ENCODE data around the gene SSNA1.

SSNA1 gene

GRCh38 chr9:137152844-137153405 is 35.6 kb upstream of the SSNA1 start:
- DNase-seq (ENCODE audit: low read depth), result no peak

GRCh38 chr9:137156567-137157375 is 31.7 kb upstream of the SSNA1 start:
- DNase-seq (ENCODE audit: low read depth), result no peak

GRCh38 chr9:137157618-137158415 is 30.7 kb upstream of the SSNA1 start:
- no peak for DNase-seq (ENCODE audit: low read depth)

GRCh38 chr9:137158625-137159024 is 29.9 kb upstream of the SSNA1 start:
- no peak for DNase-seq (ENCODE audit: low read depth)

GRCh38 chr9:137159105-137160053 is 29.1 kb upstream of the SSNA1 start:
- no peak for DNase-seq (ENCODE audit: low read depth)

DNA sequence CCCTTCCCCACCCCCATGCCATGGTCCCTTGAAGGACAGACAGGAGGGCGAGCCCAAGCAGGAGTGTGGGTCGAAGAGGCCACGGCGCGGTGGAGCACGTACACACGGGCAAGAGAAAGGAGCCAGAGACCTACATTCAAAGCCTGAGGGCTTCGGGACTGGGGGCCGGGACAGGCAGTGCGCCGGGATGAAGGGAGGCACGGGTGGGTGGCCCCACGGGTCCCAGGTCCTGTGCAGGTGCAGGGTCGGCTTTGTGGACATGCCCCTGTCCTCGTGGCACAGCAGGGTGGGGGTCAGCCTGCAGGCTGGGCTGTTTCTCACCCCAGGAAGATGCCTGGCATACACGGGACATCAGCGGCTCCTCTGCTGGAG is 28.4 kb upstream of the SSNA1 start:
- no peak for DNase-seq (ENCODE audit: low read depth)

DNA sequence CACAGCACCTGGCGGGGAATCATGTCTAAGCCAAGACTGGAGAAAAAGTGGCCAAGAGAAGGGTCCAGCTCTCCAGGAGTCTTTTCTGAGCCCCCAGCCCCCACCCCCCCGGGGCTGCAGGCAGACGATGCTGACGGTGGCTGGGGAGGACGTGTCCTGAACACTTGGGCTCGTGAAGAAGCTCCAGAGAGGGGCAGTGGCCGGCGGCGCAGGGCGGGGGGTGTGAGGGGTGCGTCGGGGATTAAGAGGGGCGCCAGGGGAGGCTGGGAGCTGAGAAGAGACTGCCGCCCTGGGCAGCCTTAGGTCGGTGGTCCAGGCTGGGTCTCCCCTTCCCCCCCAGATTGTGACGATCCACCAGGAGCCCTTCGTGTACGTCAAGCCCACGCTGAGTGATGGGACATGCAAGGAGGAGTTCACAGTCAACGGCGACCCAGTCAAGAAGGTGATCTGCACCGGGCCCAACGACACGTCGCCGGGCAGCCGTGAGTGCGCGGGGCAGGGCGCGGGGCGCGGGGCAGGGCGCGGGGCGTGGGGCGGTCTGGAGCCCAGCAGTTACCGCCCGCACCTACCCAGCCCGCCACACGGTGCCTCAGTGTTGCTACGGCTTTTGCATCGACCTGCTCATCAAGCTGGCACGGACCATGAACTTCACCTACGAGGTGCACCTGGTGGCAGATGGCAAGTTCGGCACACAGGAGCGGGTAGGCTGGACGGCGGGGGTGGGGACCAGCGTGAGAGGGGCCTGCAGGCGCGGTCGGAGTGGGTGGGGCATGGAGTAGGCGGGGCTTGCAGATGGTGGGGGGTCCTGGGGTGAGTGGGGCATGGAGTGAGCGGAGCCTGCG is 27.5 kb upstream of the SSNA1 start:
- no peak for DNase-seq (ENCODE audit: low read depth)

DNA sequence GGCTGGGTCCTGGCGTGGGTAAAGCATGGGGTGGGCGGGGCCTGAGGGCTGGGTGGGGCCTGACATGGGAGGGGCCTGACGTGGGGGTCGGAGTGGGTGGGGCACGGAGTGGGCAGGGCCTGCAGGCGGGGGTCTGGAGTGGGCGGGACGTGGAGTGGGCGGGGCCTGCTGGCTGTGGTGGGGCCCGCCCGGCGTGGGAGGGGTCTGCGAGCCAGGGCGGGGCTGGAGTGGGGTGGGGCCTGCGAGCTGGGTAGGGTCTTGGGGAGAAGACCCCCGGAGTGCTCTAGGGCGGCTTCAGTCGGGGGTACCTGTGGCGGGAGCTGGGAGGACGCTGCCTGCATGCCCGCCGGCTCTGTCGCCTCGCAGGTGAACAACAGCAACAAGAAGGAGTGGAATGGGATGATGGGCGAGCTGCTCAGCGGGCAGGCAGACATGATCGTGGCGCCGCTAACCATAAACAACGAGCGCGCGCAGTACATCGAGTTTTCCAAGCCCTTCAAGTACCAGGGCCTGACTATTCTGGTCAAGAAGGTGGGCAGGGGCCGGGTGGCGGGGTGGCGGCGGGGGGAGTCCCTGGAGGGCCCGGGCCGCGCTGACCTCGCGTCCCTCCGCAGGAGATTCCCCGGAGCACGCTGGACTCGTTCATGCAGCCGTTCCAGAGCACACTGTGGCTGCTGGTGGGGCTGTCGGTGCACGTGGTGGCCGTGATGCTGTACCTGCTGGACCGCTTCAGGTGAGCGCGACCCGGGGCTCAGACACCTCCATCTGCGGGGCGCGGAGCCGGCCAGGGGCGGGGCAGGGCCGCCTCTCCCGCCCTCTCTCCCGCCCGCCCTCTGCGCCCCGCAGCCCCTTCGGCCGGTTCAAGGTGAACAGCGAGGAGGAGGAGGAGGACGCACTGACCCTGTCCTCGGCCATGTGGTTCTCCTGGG is 26.7 kb upstream of the SSNA1 start:
- no peak for DNase-seq (ENCODE audit: low read depth)

DNA sequence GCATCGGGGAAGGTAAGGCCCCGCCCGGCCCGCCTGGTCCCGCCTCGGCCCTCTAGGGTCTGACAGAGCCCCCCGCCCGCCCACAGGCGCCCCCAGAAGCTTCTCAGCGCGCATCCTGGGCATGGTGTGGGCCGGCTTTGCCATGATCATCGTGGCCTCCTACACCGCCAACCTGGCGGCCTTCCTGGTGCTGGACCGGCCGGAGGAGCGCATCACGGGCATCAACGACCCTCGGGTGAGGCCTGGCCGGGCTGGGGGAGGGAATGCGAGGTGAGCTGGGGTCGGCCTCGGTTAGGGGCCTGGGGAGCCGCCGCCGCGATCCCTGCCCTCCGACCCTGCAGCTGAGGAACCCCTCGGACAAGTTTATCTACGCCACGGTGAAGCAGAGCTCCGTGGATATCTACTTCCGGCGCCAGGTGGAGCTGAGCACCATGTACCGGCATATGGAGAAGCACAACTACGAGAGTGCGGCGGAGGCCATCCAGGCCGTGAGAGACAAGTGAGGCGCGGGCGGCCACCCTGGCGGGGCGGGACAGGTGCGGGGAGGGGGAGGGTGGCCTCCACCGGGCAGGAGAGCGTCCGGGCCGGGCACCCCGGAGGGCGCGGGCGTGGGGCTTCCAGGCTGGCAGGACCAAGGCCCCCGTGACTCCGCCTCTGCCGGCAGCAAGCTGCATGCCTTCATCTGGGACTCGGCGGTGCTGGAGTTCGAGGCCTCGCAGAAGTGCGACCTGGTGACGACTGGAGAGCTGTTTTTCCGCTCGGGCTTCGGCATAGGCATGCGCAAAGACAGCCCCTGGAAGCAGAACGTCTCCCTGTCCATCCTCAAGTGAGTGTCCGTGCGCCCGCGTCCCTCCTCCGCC is 25.7 kb upstream of the SSNA1 start:
- no peak for DNase-seq (ENCODE audit: low read depth)

GRCh38 chr9:137163365-137163715 is 25.1 kb upstream of the SSNA1 start:
- no peak for DNase-seq (ENCODE audit: low read depth)

DNA sequence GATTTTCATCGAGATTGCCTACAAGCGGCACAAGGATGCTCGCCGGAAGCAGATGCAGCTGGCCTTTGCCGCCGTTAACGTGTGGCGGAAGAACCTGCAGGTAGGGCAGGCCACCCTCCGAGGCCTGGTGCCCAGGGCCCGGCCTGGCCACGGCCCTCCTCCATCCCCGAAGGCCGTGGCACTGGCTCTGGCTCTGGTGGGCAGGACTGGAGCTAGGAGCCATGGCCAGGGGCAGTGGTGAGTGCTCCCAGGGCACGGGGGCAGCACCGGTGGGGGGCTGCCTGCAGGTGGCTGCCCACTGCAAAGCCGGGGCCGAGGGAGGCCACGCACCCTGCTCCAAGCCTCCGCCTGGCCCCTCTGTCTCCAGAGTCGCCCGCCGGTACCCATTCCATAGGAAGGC is 24.7 kb upstream of the SSNA1 start:
- no peak for DNase-seq (ENCODE audit: low read depth)

DNA sequence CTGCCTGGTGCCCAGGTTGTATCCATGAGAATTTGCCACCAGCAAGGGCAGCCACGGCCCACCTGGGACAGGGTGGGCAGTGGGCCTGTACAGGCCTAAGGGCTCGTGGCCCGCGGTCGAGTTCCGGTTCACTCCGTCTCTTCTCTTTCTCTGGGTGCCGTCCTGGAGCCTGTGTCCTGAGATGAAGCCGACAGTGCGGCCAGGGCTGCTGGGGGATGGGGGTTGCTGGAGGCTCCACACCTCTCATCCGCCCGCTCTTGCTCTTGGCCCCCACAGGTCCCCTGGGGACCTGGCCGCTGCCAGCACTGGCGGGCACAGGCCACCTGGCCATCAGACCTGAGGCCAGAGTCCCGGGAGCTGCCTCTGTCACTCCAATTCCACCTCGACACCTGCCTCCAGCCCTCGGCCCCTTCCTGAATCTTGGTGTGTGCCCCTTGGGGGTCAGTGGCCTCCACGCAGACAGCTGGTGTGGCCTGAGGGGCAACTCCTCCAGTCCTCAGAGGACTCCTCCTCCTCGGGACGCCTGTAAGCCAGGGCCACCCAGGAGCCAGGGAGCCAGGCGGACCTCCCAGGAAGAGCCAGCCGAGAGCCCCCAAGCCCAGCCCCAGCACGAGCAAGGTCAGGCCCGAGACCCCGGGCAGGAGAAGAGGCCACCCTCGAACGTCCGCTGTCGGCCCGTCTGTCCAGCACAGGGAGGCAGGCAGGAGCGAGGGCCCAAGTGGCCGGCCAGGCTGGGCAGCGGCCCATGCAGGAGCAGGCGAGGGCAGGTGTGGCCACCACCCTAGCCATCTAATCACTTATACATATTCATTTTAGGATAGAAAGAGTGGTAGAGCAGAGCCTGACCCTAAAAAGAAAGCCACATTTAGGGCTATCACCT is 23.9 kb upstream of the SSNA1 start:
- DNase-seq (ENCODE audit: low read depth), result no peak

GRCh38 chr9:137165250-137165836 is 23.1 kb upstream of the SSNA1 start:
- no peak for DNase-seq (ENCODE audit: low read depth)

DNA sequence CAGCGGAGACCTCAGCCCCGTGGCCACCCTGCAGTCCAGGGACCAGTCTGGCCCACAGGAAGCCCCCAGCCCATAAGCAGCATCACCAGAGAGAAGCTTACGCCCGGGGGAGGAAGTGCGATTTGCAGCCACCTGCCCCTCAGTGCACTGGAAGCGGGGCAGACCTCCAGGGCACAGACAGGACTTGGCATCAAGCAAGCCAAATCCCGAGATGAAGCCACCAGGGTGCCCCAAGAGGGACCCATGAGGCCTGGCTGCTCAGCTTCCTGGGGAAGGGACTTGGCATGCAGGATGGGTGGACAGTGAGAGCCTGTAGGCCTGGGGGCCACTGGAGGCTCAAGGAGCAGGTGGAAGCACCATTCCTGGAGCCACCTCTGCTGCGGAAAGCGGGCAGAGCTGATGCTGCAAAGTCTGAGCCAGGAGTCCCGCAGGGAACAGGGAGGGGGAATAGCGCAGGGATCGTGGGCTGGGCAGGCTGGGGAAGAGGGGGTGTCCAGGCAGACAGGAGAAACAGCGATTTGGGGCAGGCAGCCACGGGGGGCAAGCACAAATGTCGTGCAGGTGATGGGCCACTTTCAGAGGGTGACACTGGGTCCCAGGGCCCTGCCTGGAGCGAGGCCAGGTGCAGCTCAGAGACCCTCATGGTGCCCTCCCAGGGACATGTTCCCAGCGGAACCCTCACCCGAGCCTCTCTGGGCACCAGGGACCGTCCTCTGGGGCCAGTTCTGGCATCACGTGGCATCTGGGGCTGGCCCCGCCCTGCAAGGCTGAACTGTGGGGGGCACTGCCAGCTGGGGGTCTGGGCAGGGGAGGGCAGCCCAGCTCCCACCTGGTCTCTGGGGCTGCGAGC is 21.9 kb upstream of the SSNA1 start:
- no peak for DNase-seq (ENCODE audit: low read depth)

GRCh38 chr9:137167277-137167746 is 21.2 kb upstream of the SSNA1 start:
- no peak for DNase-seq (ENCODE audit: low read depth)

- DNase-seq (ENCODE audit: low read depth), result no peak
Observed at GRCh38 chr9:137167747-137168572, 20.5 kb upstream of the SSNA1 start.

Measured in non-pigmented ciliary epithelial cell (primary cell).